ENCODE results near the gene NMD3. TPM values are rescaled to one million over a fixed set of nuclear protein-coding genes. Genes with fewer than 3 reads are reported as not detected.

NMD3 gene
- total RNA-seq, 1 experiment from 2014 or later, result 56.3 TPM

DNA sequence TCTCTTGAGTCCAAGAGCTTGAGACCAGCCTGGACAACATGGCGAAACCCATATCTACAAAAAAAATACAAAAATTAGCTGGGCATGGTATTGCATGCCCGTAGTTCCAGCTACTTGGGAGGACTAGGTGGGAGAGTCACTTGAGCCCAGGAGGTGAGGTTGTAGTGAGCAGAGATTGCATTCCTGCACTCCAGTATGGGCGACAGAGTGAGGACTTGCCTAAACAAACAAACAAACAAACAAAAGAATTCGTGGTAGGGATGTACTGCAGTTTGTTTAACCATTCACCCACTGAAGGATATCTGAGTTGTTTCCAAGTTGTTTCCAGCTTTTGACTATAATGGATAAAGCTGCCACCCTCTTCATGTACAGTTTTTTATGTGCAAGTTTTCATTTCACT is 7.5 kb upstream of the NMD3 start:
- Mint-ChIP-seq H3K4me1 (peaks cover 5% of the 10 kb centered on the region; the same call in 1 of the 2 replicates), H3K9me3 (no peaks in the 10 kb centered on the region), H3K36me3 (no peaks in the 10 kb centered on the region), H3K4me3 (no peak overlapping the region), H3K27ac (no peak overlapping the region), H3K27me3 (ENCODE audit: low read depth) (no peaks in the 10 kb centered on the region)
- ChIA-PET POLR2A (no interaction called here), CTCF (no interaction called here)
- ATAC-seq, result peak; percentile 65
- TF ChIP-seq, protein P1, sequence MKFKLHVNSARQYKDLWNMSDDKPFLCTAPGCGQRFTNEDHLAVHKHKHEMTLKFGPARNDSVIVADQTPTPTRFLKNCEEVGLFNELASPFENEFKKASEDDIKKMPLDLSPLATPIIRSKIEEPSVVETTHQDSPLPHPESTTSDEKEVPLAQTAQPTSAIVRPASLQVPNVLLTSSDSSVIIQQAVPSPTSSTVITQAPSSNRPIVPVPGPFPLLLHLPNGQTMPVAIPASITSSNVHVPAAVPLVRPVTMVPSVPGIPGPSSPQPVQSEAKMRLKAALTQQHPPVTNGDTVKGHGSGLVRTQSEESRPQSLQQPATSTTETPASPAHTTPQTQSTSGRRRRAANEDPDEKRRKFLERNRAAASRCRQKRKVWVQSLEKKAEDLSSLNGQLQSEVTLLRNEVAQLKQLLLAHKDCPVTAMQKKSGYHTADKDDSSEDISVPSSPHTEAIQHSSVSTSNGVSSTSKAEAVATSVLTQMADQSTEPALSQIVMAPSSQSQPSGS (CRISPR knock-in tag; IDR thresholded peaks at IDR 0.05; ENCODE audit: borderline replicate concordance, low read depth), result no peak
- TF ChIP-seq ARID4B (CRISPR knock-in tag; IDR thresholded peaks at IDR 0.05; ENCODE audit: borderline replicate concordance) (no peak), OVOL2 (CRISPR knock-in tag; IDR thresholded peaks at IDR 0.05; ENCODE audit: borderline replicate concordance) (no peak), NFE2L1 (CRISPR knock-in tag; IDR thresholded peaks at IDR 0.05) (no peak), SMAD4 (CRISPR knock-in tag; IDR thresholded peaks at IDR 0.05) (no peak), ZNF317 (CRISPR knock-in tag; IDR thresholded peaks at IDR 0.05; ENCODE audit: borderline replicate concordance, low read depth) (no peak), TEAD1 (CRISPR knock-in tag; IDR thresholded peaks at IDR 0.05) (no peak)
- no peak for DNase-seq (ENCODE audit: low spot score)

DNA sequence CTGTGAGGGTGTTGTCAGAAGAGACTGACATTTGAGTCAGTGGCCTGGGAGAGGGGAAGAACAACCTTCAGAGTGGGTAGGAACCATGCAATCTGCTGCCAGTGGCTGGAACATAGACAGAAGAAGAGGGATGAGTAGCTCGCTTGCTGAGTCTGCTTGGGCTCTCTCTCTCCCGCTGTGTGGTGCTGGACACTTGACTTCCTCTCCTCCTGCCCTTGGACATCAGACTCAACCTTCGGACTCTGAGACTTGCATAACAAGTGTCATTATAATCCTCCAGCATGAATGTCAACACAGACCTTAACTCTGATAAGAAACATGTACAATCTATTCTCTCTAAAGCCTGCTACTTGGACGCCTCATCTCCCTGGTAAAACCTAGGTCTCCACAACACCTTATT is 5.9 kb upstream of the NMD3 start:
- ChIA-PET POLR2A (no interaction called here), CTCF (no interaction called here)
- Mint-ChIP-seq H3K27ac (no peak overlapping the region), H3K4me3 (no peak overlapping the region), H3K27me3 (ENCODE audit: low read depth) (no peaks in the 10 kb centered on the region), H3K36me3 (peaks cover 3% of the 10 kb centered on the region; the same call in 1 of the 2 replicates), H3K4me1 (peaks cover under 1% of the 10 kb centered on the region; the same call in 1 of the 2 replicates), H3K9me3 (peaks cover 4% of the 10 kb centered on the region)
- no peak for DNase-seq (ENCODE audit: low spot score)
- no peak for ATAC-seq
- TF ChIP-seq ERG (CRISPR knock-in tag; IDR thresholded peaks at IDR 0.05) (no peak), MYBL2 (CRISPR knock-in tag; IDR thresholded peaks at IDR 0.05) (no peak), NR3C1 (CRISPR knock-in tag; conservative IDR thresholded peaks at IDR 0.05; ENCODE audit: low read depth) (no peak), NFATC4 (CRISPR knock-in tag; IDR thresholded peaks at IDR 0.05) (no peak), ZNF425 (CRISPR knock-in tag; conservative IDR thresholded peaks at IDR 0.05) (no peak), ZNF396 (CRISPR knock-in tag; IDR thresholded peaks at IDR 0.05; ENCODE audit: borderline replicate concordance) (no peak), OVOL2 (CRISPR knock-in tag; IDR thresholded peaks at IDR 0.05; ENCODE audit: borderline replicate concordance) (no peak), MXD4 (CRISPR knock-in tag; IDR thresholded peaks at IDR 0.05; ENCODE audit: borderline replicate concordance) (no peak), ZNF263 (CRISPR knock-in tag; IDR thresholded peaks at IDR 0.05; ENCODE audit: low read depth) (no peak), GRHL2 (CRISPR knock-in tag; IDR thresholded peaks at IDR 0.05; ENCODE audit: insufficient replicate concordance, severe bottlenecking) (no peak), FOXP1 (CRISPR knock-in tag; IDR thresholded peaks at IDR 0.05; ENCODE audit: borderline replicate concordance) (no peak), SMAD3 (CRISPR knock-in tag; IDR thresholded peaks at IDR 0.05; ENCODE audit: borderline replicate concordance) (no peak), ZNF219 (CRISPR knock-in tag; IDR thresholded peaks at IDR 0.05; ENCODE audit: borderline replicate concordance) (no peak)
- TF ChIP-seq, protein P2, sequence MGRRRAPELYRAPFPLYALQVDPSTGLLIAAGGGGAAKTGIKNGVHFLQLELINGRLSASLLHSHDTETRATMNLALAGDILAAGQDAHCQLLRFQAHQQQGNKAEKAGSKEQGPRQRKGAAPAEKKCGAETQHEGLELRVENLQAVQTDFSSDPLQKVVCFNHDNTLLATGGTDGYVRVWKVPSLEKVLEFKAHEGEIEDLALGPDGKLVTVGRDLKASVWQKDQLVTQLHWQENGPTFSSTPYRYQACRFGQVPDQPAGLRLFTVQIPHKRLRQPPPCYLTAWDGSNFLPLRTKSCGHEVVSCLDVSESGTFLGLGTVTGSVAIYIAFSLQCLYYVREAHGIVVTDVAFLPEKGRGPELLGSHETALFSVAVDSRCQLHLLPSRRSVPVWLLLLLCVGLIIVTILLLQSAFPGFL (CRISPR knock-in tag; IDR thresholded peaks at IDR 0.05; ENCODE audit: borderline replicate concordance), result no peak
- TF ChIP-seq, protein P3, sequence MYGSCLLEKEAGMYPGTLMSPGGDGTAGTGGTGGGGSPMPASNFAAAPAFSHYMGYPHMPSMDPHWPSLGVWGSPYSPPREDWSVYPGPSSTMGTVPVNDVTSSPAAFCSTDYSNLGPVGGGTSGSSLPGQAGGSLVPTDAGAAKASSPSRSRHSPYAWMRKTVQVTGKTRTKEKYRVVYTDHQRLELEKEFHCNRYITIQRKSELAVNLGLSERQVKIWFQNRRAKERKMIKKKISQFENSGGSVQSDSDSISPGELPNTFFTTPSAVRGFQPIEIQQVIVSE (CRISPR knock-in tag; IDR thresholded peaks at IDR 0.05; ENCODE audit: borderline replicate concordance), result no peak
- TF ChIP-seq, protein P4, sequence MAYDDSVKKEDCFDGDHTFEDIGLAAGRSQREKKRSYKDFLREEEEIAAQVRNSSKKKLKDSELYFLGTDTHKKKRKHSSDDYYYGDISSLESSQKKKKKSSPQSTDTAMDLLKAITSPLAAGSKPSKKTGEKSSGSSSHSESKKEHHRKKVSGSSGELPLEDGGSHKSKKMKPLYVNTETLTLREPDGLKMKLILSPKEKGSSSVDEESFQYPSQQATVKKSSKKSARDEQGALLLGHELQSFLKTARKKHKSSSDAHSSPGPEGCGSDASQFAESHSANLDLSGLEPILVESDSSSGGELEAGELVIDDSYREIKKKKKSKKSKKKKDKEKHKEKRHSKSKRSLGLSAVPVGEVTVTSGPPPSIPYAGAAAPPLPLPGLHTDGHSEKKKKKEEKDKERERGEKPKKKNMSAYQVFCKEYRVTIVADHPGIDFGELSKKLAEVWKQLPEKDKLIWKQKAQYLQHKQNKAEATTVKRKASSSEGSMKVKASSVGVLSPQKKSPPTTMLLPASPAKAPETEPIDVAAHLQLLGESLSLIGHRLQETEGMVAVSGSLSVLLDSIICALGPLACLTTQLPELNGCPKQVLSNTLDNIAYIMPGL (CRISPR knock-in tag; IDR thresholded peaks at IDR 0.05), result no peak
